ENCODE measurements around the gene BSDC1.
"Not testable (repeated sequence)": the region's sequence is repeated elsewhere in the genome, so short reads cannot be mapped to it uniquely, and the experiment has no call there.

The BSDC1 gene

GRCh38 chr1:32362474-32363313 is 31.5 kb downstream of the BSDC1 start, which contains the start of the genes FAM229A and TSSK3:
FAM229A (minus strand) TSS chr1:32362485; CDS start chr1:32362091, 394 bp downstream.
TSSK3 (plus strand) TSS chr1:32362539; CDS start chr1:32362702, 163 bp downstream.
- no peak for DNase-seq (ENCODE audit: extremely low read depth, low read depth)
- TF ChIP-seq CTCF (IDR thresholded peaks at IDR 0.05; ENCODE audit: low read depth, low read length) = no peak

- DNase-seq (ENCODE audit: extremely low read depth, low read depth) = no peak
Observed at GRCh38 chr1:32361674-32362473, 32.4 kb downstream of the BSDC1 start.

GRCh38 chr1:32361308-32361673 is 33.0 kb downstream of the BSDC1 start:
- DNase-seq (ENCODE audit: extremely low read depth, low read depth) = no peak
- no peak for TF ChIP-seq CTCF (IDR thresholded peaks at IDR 0.05; ENCODE audit: low read depth, low read length)

More at GRCh38 chr1:32361674-32362473, 32.4 kb downstream of the BSDC1 start:
- TF ChIP-seq CTCF (IDR thresholded peaks at IDR 0.05; ENCODE audit: low read depth, low read length) = peak; percentile 21

GRCh38 chr1:32358435-32358834 is 35.8 kb downstream of the BSDC1 start:
- no peak for TF ChIP-seq CTCF (IDR thresholded peaks at IDR 0.05; ENCODE audit: low read depth, low read length)
- DNase-seq (ENCODE audit: extremely low read depth, low read depth) = no peak

GRCh38 chr1:32357614-32358013 is 36.6 kb downstream of the BSDC1 start:
- no peak for TF ChIP-seq CTCF (IDR thresholded peaks at IDR 0.05; ENCODE audit: low read depth, low read length)
- DNase-seq (ENCODE audit: extremely low read depth, low read depth) = no peak

GRCh38 chr1:32356478-32356877 is 37.8 kb downstream of the BSDC1 start:
- DNase-seq (ENCODE audit: extremely low read depth, low read depth) = no peak
- TF ChIP-seq CTCF (IDR thresholded peaks at IDR 0.05; ENCODE audit: low read depth, low read length) = no peak

- not testable (repeated sequence) for DNase-seq (ENCODE audit: extremely low read depth, low read depth)
Observed at GRCh38 chr1:32355778-32356177, 38.5 kb downstream of the BSDC1 start.
